IPS-18a (cell line): ENCODE results near the gene ICA1.

Source experiments
- H3K27ac ChIP-seq: one replicate; pipeline ENCODE4 v1.5.1; 2013; ENCODE audit warnings: low read length
- H3K27me3 ChIP-seq: one replicate; pipeline ENCODE4 v1.6.1; 2013; ENCODE audit warnings: mild to moderate bottlenecking, low read length; ENCODE audit not compliant: control insufficient read depth, insufficient read depth
- H3K36me3 ChIP-seq: one replicate; pipeline ENCODE4 v1.6.1; 2013; ENCODE audit warnings: low read depth, low read length; ENCODE audit not compliant: control insufficient read depth
- H3K4me1 ChIP-seq: one replicate; pipeline ENCODE4 v1.6.1; 2013; ENCODE audit warnings: low read depth, low read length; ENCODE audit not compliant: control insufficient read depth
- H3K4me3 ChIP-seq: one replicate; pipeline ENCODE4 v1.5.1; 2013; ENCODE audit warnings: low read length
- H3K9ac ChIP-seq: one replicate; pipeline ENCODE4 v1.6.1; 2013; ENCODE audit warnings: mild to moderate bottlenecking, low read length, moderate library complexity
- H3K9me3 ChIP-seq: one replicate; pipeline ENCODE4 v1.6.1; 2013; ENCODE audit warnings: low read depth, low read length; ENCODE audit not compliant: control insufficient read depth

Gene ICA1

DNA sequence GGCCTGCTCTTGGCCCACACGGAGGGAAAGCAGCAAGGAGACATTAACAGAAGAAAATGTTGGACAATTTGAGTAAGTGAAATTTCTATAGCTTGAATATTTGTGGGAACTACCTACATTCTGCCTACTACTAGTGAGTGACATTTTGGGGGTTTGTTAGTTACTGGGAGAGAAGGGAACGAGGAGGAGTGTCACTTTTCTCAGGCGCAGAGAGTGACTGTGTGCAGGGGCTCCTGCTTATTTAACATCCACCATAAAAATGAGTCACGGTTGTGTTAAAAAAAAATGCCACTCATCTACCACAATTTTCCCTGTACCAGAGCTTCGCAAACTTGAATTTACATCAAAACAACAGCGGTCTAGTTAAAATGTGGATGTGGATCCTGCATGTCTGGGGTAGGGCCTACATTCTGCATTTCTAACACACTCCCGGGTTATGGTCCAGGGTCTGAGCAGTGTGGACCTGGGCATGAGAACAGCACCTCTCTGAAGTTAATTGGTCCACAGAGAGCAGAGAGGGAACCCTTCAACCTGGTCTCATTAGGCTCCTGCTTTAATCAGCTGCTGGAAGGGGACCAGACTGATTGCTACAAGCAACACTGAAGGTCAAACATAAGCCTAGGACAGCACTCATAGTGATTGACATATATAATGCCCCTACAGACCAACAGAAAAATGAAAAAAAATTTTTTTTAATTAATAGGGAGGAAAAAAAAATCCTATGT, 41.4 kb downstream of the ICA1 start:
- H3K9me3 ChIP-seq: no peaks in the 10 kb centered on the region

DNA sequence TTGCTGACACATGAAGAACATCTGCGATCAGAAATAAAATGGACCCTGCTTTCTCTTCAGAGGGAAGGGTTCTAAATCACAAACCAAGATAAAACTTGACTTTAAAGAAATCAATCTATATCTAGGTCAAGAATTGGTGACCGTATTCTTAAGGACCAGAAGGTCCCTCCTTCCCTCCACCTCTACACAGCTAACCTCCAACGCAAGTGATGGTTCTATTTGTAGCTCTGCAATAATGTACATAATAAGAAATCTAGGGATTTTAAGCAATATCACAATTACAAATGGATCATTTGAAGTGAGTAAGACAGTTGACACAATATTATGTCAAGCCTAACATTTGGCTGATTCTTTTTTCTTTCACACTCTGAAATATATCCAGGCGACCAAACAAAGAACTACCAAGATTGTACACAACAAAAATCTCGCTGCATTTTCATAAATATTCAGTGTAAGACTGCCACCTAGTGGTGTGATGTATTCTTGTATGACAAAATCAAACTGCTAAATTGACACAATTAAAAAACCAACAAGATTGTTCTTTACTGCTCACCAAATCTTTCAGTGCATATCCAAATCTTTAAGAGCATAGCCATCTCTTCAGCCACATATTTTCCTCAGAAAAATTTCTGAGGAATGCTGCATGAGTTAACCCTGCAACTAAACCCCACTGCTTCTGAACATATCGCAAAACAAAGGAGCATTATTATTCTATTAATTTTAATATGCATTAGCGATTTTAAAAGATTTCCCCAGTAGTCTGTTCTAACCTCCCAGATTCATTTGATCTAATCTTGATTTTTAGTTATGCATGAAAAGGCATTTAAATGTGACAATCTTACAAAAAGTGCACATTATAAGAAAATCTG, 44.5 kb downstream of the ICA1 start:
- Histone ChIP-seq H3K27me3 (no peaks in the 10 kb centered on the region), H3K9ac (no peak overlapping the region), H3K9me3 (no peaks in the 10 kb centered on the region), H3K4me1 (peaks cover 42% of the 10 kb centered on the region), H3K36me3 (no peaks in the 10 kb centered on the region), H3K27ac (no peak overlapping the region), H3K4me3 (no peak overlapping the region)

More for the DNA sequence above, 41.4 kb downstream of the ICA1 start:
- Histone ChIP-seq H3K36me3 (no peaks in the 10 kb centered on the region), H3K27ac (no peak overlapping the region), H3K27me3 (no peaks in the 10 kb centered on the region), H3K9ac (peak overlapping the region; percentile 35), H3K4me1 (peaks cover 30% of the 10 kb centered on the region), H3K4me3 (no peak overlapping the region)

DNA sequence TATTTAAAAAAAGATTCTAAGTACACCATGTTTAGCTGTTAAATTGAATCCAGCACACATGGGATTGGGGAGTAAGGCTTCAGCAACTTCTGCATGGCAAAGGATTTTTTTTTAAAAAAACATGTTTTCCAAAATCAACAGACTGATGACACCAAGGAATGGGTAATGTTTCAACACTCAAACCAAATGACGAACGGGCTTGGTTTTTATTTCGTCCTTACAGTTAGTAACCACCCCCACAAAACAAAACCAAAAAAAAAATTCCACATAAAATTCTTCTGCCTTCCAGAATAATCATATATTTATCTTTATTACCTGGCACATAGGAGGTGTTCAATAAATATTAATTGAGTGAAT, 45.7 kb downstream of the ICA1 start:
- no peaks in the 10 kb centered on the region for H3K9me3 ChIP-seq
- no peaks in the 10 kb centered on the region for H3K27me3 ChIP-seq
- H3K4me1 ChIP-seq: peaks cover 33% of the 10 kb centered on the region
- no peak overlapping the region for H3K9ac ChIP-seq
- no peak overlapping the region for H3K27ac ChIP-seq
- H3K4me3 ChIP-seq: no peak overlapping the region
- H3K36me3 ChIP-seq: no peaks in the 10 kb centered on the region

DNA sequence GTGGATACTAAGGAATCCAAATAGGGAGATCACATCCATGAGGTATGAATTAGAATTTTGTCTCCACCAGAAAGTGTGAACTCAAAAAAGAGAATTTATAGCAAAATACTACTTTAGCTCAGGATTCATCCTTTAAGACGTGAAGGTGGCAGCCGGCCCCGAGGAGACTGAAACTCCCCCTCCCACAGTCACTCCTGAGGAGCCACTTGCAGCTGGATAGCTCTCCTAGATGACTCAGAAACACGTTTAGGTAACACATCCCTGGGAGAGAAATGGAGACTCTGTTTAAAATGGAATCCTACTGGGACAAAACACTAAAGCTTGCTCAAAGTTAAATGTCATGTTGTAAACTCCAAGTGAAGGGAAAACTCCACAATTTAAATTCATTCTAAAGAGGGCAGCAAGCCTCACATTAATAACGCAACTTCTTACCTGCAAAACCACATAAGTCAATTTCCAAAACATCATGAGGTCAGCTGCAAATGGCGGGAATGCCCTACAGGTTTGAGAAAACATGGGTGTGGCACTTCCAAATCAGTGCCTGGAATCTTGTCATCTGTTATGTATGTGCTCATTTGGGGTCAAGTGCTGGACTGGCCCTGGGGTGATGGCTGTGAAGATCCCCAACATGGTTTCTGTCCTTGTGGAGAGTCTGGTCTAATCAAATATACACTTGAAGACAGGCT, 46.2 kb downstream of the ICA1 start:
- Histone ChIP-seq H3K9me3 (no peaks in the 10 kb centered on the region), H3K27me3 (no peaks in the 10 kb centered on the region), H3K27ac (no peak overlapping the region), H3K4me1 (peaks cover 28% of the 10 kb centered on the region), H3K9ac (no peak overlapping the region), H3K36me3 (no peaks in the 10 kb centered on the region), H3K4me3 (no peak overlapping the region)

DNA sequence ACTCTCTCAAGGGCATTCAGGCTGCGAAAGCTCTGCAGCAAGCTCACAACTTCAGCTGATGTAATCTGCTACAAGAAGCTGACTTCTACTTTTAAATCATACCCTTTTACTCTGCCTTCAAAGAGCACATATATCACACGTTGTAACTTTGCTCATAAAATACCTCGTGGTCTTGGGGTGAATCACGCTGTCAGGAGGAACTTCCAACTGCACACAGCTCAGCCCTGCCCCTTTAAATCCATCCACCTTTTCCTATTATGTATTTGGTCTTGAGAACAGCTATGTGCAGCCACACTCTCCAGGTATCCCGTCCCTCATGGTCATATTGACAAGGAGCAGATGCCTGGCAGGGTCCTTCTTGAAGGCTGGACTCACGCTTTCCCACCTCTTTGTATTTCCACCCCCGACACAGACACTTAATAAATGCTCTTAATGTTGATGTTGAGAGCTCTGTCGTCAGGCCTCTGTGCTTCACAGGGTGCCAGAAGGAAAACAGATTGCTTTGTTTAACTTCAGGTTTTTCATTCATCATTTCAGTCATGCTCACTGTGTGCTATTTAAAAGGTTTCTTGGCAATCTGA, 47.6 kb downstream of the ICA1 start:
- no peak overlapping the region for H3K4me3 ChIP-seq
- H3K9ac ChIP-seq: no peak overlapping the region
- H3K27me3 ChIP-seq: no peaks in the 10 kb centered on the region
- H3K27ac ChIP-seq: no peak overlapping the region
- H3K4me1 ChIP-seq: peaks cover 30% of the 10 kb centered on the region
- no peaks in the 10 kb centered on the region for H3K9me3 ChIP-seq
- no peaks in the 10 kb centered on the region for H3K36me3 ChIP-seq

DNA sequence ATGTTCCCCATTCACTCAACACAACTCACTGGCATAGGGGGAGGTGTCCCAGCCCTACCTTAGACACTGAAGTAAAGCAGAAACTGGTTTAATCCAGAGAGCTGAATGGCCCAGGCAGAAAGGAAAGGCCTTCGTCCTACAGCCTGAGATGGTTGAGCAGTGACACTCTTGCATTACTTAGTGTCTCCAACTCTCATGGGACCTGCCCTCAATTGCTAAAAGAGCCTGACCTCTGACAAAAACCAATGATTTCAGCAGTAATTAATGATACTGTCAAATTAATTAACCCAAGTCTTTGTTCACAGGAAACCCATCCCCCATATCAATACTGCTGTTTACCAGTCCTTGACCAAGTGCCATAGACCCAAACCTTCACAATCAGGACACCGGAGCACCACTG, 48.6 kb downstream of the ICA1 start:
- no peaks in the 10 kb centered on the region for H3K9me3 ChIP-seq
- no peak overlapping the region for H3K4me3 ChIP-seq
- no peak overlapping the region for H3K9ac ChIP-seq
- no peaks in the 10 kb centered on the region for H3K36me3 ChIP-seq
- no peak overlapping the region for H3K27ac ChIP-seq
- H3K4me1 ChIP-seq: peaks cover 38% of the 10 kb centered on the region
- no peaks in the 10 kb centered on the region for H3K27me3 ChIP-seq

DNA sequence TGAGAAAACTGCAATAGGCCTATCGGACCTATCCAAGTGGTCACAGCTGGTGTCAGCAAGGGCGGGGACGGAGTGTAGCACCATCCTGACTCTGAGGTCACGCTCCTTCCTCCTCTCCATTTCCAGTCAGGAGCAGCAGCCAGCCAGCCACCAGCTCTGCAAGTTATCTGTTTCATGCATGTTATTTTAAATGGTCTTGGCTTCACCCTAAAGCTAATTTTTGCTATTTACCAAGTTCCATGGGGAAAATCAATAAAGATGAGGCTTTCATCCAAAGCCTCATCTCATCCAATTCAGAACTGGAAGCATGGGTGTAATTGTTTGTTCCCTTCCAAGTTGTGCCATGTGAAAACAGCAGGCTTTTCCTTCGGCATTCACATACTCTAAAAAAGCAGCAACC, 49.3 kb downstream of the ICA1 start:
- Histone ChIP-seq H3K27ac (no peak overlapping the region), H3K27me3 (no peaks in the 10 kb centered on the region), H3K36me3 (no peaks in the 10 kb centered on the region), H3K4me3 (no peak overlapping the region), H3K9me3 (no peaks in the 10 kb centered on the region), H3K9ac (no peak overlapping the region), H3K4me1 (peaks cover 44% of the 10 kb centered on the region)

DNA sequence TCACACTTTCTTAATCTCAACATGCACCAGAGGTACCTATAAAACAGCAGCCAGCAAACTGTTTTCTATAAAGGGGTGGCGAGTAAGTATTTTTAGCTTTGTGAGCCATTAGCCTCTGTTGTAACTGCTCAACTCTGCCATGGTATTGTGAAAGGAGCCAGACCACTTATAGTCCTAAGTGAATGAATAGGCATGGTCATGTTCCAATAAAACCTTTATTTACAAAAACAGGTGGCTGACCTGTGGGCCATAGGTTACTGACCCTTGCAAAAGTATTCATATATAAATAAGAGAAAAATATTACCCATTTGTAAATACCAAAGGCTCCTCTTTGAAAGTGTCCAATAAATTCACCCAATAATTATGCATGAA, 50.3 kb downstream of the ICA1 start:
- Histone ChIP-seq H3K4me1 (peaks cover 48% of the 10 kb centered on the region), H3K9ac (no peak overlapping the region), H3K9me3 (no peaks in the 10 kb centered on the region), H3K4me3 (no peak overlapping the region), H3K27me3 (no peaks in the 10 kb centered on the region), H3K27ac (no peak overlapping the region), H3K36me3 (no peaks in the 10 kb centered on the region)

DNA sequence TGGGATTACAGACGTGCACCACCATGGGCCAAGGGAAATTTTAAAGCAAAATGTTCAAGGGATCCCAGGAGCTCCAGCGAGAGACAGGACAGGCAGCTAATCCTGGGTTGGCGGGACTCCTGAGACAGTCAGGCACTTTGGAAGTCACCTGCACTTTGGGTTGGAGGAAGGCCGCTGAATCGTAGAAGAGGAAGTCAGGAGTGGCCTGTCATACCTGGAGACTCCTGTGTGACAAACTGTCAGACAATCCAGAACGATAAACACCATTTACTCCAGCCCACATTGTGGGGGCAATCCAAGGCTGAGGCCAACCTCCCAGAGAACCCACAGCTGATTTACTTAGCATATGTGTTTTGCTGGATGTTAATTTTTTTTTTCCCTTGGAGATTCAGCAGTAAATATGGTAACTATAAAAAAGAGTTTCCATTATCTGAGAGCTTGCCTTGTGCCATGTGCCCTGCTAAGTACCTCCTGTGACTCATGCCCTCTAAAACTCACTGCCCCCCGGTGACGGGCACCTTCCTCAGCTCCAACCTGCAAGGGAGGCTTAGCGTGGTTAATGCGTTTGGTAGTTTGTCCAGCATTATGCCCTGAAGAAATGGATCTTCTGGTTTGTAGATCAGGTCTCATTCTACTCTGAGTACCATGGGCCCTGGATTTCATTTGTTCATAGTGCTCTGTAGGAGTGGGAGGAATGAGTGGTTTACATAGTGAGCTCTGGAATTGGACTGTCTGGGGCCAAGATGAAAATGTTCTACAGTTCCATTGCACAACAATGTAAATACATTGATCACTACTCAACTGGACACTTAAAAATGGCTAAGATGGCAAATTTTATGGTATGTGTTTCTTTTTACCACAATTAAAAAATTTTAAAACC, 50.9 kb downstream of the ICA1 start:
- no peaks in the 10 kb centered on the region for H3K36me3 ChIP-seq
- H3K9me3 ChIP-seq: no peaks in the 10 kb centered on the region
- no peak overlapping the region for H3K4me3 ChIP-seq
- H3K27ac ChIP-seq: no peak overlapping the region
- no peak overlapping the region for H3K9ac ChIP-seq
- no peaks in the 10 kb centered on the region for H3K27me3 ChIP-seq
- H3K4me1 ChIP-seq: peaks cover 49% of the 10 kb centered on the region

DNA sequence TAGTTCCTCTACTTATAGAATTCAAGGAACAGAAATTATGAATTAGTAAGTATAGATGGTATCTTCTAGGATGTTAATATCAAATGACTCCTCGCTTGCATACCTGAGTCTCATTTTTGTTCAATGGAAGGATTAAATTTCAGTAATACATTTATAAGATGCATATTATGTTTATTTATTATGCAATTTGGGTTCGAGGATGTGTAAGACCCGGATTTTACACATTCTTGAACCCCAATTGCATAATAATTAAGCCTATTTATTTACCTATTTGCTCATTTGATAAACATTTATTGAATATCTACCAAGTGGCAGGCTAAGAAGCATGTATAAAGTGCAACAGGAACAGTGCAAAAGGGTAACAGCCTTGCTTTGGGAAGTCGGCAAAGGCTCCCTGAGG, 52.6 kb downstream of the ICA1 start:
- no peak overlapping the region for H3K4me3 ChIP-seq
- no peak overlapping the region for H3K27ac ChIP-seq
- H3K4me1 ChIP-seq: peaks cover 44% of the 10 kb centered on the region

DNA sequence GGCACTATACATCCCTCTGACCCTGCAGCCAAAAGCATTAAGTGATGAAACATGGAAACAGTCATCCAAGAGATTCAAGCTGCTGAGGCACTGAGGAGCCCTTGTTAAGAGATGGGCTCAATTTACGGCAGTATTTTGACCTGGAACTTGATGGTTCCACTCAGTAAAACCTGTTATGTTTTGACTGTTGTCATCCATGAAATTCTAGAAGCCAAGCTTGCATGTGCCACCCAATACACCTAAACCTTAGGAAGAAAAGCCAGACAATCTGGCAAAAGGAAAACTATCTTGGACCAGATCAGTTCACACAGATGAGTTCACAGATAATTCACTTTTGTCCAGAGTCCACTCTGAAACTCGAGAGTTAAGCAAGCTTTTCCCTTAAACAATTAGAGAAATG, 53.2 kb downstream of the ICA1 start:
- Histone ChIP-seq H3K4me3 (no peak overlapping the region), H3K27ac (no peak overlapping the region), H3K9ac (no peak overlapping the region), H3K9me3 (no peaks in the 10 kb centered on the region), H3K4me1 (peaks cover 39% of the 10 kb centered on the region), H3K36me3 (no peaks in the 10 kb centered on the region), H3K27me3 (no peaks in the 10 kb centered on the region)

More for the DNA sequence above, 52.6 kb downstream of the ICA1 start:
- H3K9me3 ChIP-seq: no peaks in the 10 kb centered on the region
- no peaks in the 10 kb centered on the region for H3K36me3 ChIP-seq
- H3K9ac ChIP-seq: no peak overlapping the region
- H3K27me3 ChIP-seq: no peaks in the 10 kb centered on the region
